ENCODE measurements around the gene RNF149.

Gene RNF149

DNA sequence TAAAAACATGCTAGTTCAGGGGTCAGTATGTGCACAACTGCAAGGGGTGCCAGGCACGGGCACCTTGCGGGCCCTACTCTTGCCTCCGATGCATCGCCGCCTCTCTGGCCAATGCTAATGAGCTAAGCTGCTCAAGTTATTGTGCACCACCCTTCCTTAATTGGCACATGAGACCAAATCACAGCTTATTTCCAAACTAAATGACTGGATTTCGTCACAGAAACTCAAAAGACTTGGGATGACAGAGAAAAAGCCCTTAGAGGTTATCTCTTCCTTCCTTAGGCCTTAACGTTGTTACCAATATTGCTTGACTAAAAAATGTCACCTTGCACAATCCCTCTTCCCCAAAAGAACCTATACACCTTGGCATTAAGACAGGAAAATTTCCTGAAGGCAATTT is 7.7 kb downstream of the RNF149 start:
- Histone ChIP-seq H2BK5ac (ENCODE audit: low read depth, low read length, poor library complexity) (no peak overlapping the region), H3K4me1 (ENCODE audit: control insufficient read depth in 1 of 2, insufficient read depth in 2 of 2, low read length in 2 of 2) (peaks cover 0 to 5% of the 10 kb centered on the region in 2 experiments), H4K12ac (ENCODE audit: low read depth, low read length) (no peak overlapping the region), H3K9ac (ENCODE audit: low read length) (no peak overlapping the region), H3K4me3 (ENCODE audit: low read depth, low read length) (no peak overlapping the region), H3K27me3 (ENCODE audit: insufficient read depth, low read length) (no peaks in the 10 kb centered on the region), H4K91ac (ENCODE audit: low read depth, low read length) (no peak overlapping the region), H2AK5ac (ENCODE audit: low read length) (no peak overlapping the region), H3K27ac (ENCODE audit: low read depth, low read length) (no peak overlapping the region), H2BK120ac (ENCODE audit: insufficient read depth, low read length, poor library complexity) (no peak overlapping the region), H2BK12ac (ENCODE audit: low read length) (no peak overlapping the region), H3K79me2 (ENCODE audit: control insufficient read depth, insufficient read depth, low read length, poor library complexity) (peaks cover 11% of the 10 kb centered on the region), H3K14ac (ENCODE audit: low read length) (no peak overlapping the region), H3K4me2 (ENCODE audit: low read length) (no peak overlapping the region), H2AFZ (ENCODE audit: insufficient read depth, low read length, poor library complexity) (no peak overlapping the region), H3K79me1 (ENCODE audit: low read length) (no peaks in the 10 kb centered on the region), H3K23ac (ENCODE audit: low read length) (no peak overlapping the region), H3K9me3 (ENCODE audit: insufficient read depth, low read depth, low read length) (no peaks in the 10 kb centered on the region), H3K18ac (ENCODE audit: low read length) (no peak overlapping the region), H3K36me3 (ENCODE audit: control insufficient read depth in 1 of 2, insufficient read depth in 2 of 2, low read length in 2 of 2) (peaks cover 4% of the 10 kb centered on the region in 2 experiments), H3K4ac (ENCODE audit: low read depth, low read length) (no peak overlapping the region), H4K8ac (ENCODE audit: low read depth, low read length) (no peak overlapping the region)
- DNase-seq: no peak
- WGBS (ENCODE audit: extremely low coverage, insufficient coverage, insufficient read length): no CpG with 5 or more reads among the region's 7 CpGs

- H2BK5ac ChIP-seq (ENCODE audit: low read depth, low read length, poor library complexity): no peak overlapping the region
- H3K9ac ChIP-seq (ENCODE audit: low read length): no peak overlapping the region
- H4K8ac ChIP-seq (ENCODE audit: low read depth, low read length): no peak overlapping the region
- no peaks in the 10 kb centered on the region for H3K79me1 ChIP-seq (ENCODE audit: low read length)
- H3K79me2 ChIP-seq (ENCODE audit: control insufficient read depth, insufficient read depth, low read length, poor library complexity): peaks cover 9% of the 10 kb centered on the region
- no peak overlapping the region for H2AFZ ChIP-seq (ENCODE audit: insufficient read depth, low read length, poor library complexity)
- H3K9me3 ChIP-seq (ENCODE audit: insufficient read depth, low read depth, low read length): no peaks in the 10 kb centered on the region
- no peak overlapping the region for H4K91ac ChIP-seq (ENCODE audit: low read depth, low read length)
- no peak overlapping the region for H2BK120ac ChIP-seq (ENCODE audit: insufficient read depth, low read length, poor library complexity)
- WGBS (ENCODE audit: extremely low coverage, insufficient coverage, insufficient read length): no CpG with 5 or more reads among the region's 1 CpG
- H3K23ac ChIP-seq (ENCODE audit: low read length): no peak overlapping the region
- no peak overlapping the region for H3K4me2 ChIP-seq (ENCODE audit: low read length)
- H2BK12ac ChIP-seq (ENCODE audit: low read length): no peak overlapping the region
- no peak overlapping the region for H3K18ac ChIP-seq (ENCODE audit: low read length)
- H3K4me3 ChIP-seq (ENCODE audit: low read depth, low read length): no peak overlapping the region
- H4K12ac ChIP-seq (ENCODE audit: low read depth, low read length): no peak overlapping the region
- no peak overlapping the region for H3K27ac ChIP-seq (ENCODE audit: low read depth, low read length)
- H3K4me1 ChIP-seq (ENCODE audit: control insufficient read depth in 1 of 2, insufficient read depth in 2 of 2, low read length in 2 of 2): peaks cover 0 to 3% of the 10 kb centered on the region in 2 experiments
- no peak overlapping the region for H2AK5ac ChIP-seq (ENCODE audit: low read length)
- no peak for DNase-seq
- peak overlapping the region; percentile 4 for H3K4ac ChIP-seq (ENCODE audit: low read depth, low read length)
- no peak overlapping the region for H3K14ac ChIP-seq (ENCODE audit: low read length)
- peaks cover 4% of the 10 kb centered on the region in 2 experiments for H3K36me3 ChIP-seq (ENCODE audit: control insufficient read depth in 1 of 2, insufficient read depth in 2 of 2, low read length in 2 of 2)
- H3K27me3 ChIP-seq (ENCODE audit: insufficient read depth, low read length): no peaks in the 10 kb centered on the region
These were observed 8.3 kb downstream of the RNF149 start for GRCh38 chr2:101300164-101300563.

DNA sequence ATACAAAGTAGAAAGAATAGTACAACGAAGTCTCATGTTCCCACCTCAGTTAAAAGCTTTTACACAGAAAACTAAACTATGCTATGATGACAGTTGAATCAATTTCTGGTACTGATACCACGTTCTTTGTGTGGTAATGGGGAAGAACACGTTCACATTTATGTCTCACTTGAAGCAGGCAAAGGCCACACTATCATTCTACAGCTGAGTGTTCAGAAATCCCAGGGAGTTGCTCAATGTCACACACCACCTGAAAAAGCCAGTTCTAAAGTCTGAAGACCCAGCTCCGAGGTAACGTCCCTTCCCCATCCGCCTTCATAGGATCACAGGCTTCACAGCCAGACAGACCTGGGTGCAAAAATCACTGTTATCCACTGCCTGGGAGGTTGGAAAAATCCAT is 8.9 kb downstream of the RNF149 start:
- Histone ChIP-seq H3K18ac (ENCODE audit: low read length) (no peak overlapping the region), H3K79me1 (ENCODE audit: low read length) (no peaks in the 10 kb centered on the region), H3K27ac (ENCODE audit: low read depth, low read length) (no peak overlapping the region), H2AK5ac (ENCODE audit: low read length) (no peak overlapping the region), H3K9me3 (ENCODE audit: insufficient read depth, low read depth, low read length) (no peaks in the 10 kb centered on the region), H2BK5ac (ENCODE audit: low read depth, low read length, poor library complexity) (no peak overlapping the region), H3K23ac (ENCODE audit: low read length) (no peak overlapping the region), H2AFZ (ENCODE audit: insufficient read depth, low read length, poor library complexity) (no peak overlapping the region), H3K36me3 (ENCODE audit: control insufficient read depth in 1 of 2, insufficient read depth in 2 of 2, low read length in 2 of 2) (peaks cover 4 to 6% of the 10 kb centered on the region in 2 experiments), H3K4me1 (ENCODE audit: control insufficient read depth in 1 of 2, insufficient read depth in 2 of 2, low read length in 2 of 2) (no peaks in the 10 kb centered on the region), H3K4ac (ENCODE audit: low read depth, low read length) (peak overlapping the region; percentile 85), H4K8ac (ENCODE audit: low read depth, low read length) (no peak overlapping the region), H4K12ac (ENCODE audit: low read depth, low read length) (no peak overlapping the region), H3K27me3 (ENCODE audit: insufficient read depth, low read length) (no peaks in the 10 kb centered on the region), H2BK12ac (ENCODE audit: low read length) (no peak overlapping the region), H3K9ac (ENCODE audit: low read length) (no peak overlapping the region), H4K91ac (ENCODE audit: low read depth, low read length) (no peak overlapping the region), H2BK120ac (ENCODE audit: insufficient read depth, low read length, poor library complexity) (no peak overlapping the region), H3K14ac (ENCODE audit: low read length) (no peak overlapping the region), H3K4me2 (ENCODE audit: low read length) (no peak overlapping the region), H3K4me3 (ENCODE audit: low read depth, low read length) (no peak overlapping the region), H3K79me2 (ENCODE audit: control insufficient read depth, insufficient read depth, low read length, poor library complexity) (peaks cover 9% of the 10 kb centered on the region)
- DNase-seq: no peak
- WGBS (ENCODE audit: extremely low coverage, insufficient coverage, insufficient read length): no CpG with 5 or more reads among the region's 6 CpGs

DNA sequence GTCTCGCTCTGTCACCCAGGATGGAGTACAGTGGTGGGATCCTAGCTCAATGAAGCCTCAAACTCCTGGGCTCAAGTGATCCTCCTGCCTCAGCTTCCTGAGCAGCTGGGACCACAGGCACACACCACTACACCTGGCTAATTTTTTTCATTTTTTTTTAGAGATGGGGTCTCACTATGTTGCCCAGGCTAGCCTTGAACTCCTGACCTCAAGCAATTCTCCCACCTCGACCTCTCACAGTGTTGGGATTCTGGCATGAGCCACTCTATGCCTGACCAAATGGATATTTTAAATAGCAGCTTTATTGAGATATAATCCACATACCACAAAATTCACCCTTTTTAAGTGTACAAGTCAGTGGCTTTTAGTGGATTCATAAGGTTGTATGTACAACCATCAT is 11.1 kb downstream of the RNF149 start:
- 100% methylated on average over 1 of the region's 2 CpGs for WGBS (ENCODE audit: extremely low coverage, insufficient coverage, insufficient read length)
- H2AK5ac ChIP-seq (ENCODE audit: low read length): no peak overlapping the region
- H3K4me3 ChIP-seq (ENCODE audit: low read depth, low read length): no peak overlapping the region

More for the DNA sequence above, 11.1 kb downstream of the RNF149 start:
- Histone ChIP-seq H3K79me1 (ENCODE audit: low read length) (no peaks in the 10 kb centered on the region), H3K27me3 (ENCODE audit: insufficient read depth, low read length) (no peaks in the 10 kb centered on the region), H3K14ac (ENCODE audit: low read length) (no peak overlapping the region), H3K9ac (ENCODE audit: low read length) (no peak overlapping the region), H3K23ac (ENCODE audit: low read length) (no peak overlapping the region), H3K4ac (ENCODE audit: low read depth, low read length) (peak overlapping the region; percentile 13), H4K91ac (ENCODE audit: low read depth, low read length) (no peak overlapping the region), H3K18ac (ENCODE audit: low read length) (no peak overlapping the region), H4K12ac (ENCODE audit: low read depth, low read length) (no peak overlapping the region), H2BK12ac (ENCODE audit: low read length) (no peak overlapping the region), H2AFZ (ENCODE audit: insufficient read depth, low read length, poor library complexity) (no peak overlapping the region), H4K8ac (ENCODE audit: low read depth, low read length) (no peak overlapping the region), H2BK5ac (ENCODE audit: low read depth, low read length, poor library complexity) (no peak overlapping the region), H2BK120ac (ENCODE audit: insufficient read depth, low read length, poor library complexity) (no peak overlapping the region), H3K36me3 (ENCODE audit: control insufficient read depth in 1 of 2, insufficient read depth in 2 of 2, low read length in 2 of 2) (peaks cover 2 to 6% of the 10 kb centered on the region in 2 experiments), H3K4me2 (ENCODE audit: low read length) (no peak overlapping the region), H3K79me2 (ENCODE audit: control insufficient read depth, insufficient read depth, low read length, poor library complexity) (peaks cover 3% of the 10 kb centered on the region), H3K4me1 (ENCODE audit: control insufficient read depth in 1 of 2, insufficient read depth in 2 of 2, low read length in 2 of 2) (no peaks in the 10 kb centered on the region), H3K27ac (ENCODE audit: low read depth, low read length) (no peak overlapping the region), H3K9me3 (ENCODE audit: insufficient read depth, low read depth, low read length) (no peaks in the 10 kb centered on the region)
- no peak for DNase-seq

Measured in trophoblast cell (in vitro differentiated cells and primary cell).